Neural cell (in vitro differentiated cells): ENCODE data around the gene TGFBR3L. TPM values are rescaled to one million over a fixed set of nuclear protein-coding genes. Genes with fewer than 3 reads are reported as not detected.

Source experiments
- H2AFZ ChIP-seq: fragments of 200-600, 300-800 bp; sonication (generic), shearing (Covaris generic); 2 replicates; pipeline ENCODE4 v1.6.0; 2014; ENCODE audit warnings: low read depth, mild to moderate bottlenecking, antibody characterized with exemption, low read length, moderate library complexity
- H3F3A ChIP-seq: fragments of 200-600 bp; shearing (Covaris generic); 2 replicates; pipeline ENCODE4 v1.6.1; 2016; ENCODE audit warnings: mild to moderate bottlenecking, moderate library complexity, mixed read lengths, antibody characterized with exemption, low read length; ENCODE audit not compliant: insufficient read depth, poor library complexity, severe bottlenecking
- H3K27ac ChIP-seq: fragments of 200-600, 300-800 bp; sonication (generic), shearing (Covaris generic); 2 replicates; pipeline ENCODE4 v1.5.1; 2014; ENCODE audit warnings: mild to moderate bottlenecking, low read length, moderate library complexity
- H3K27me3 ChIP-seq: fragments of 300-800, 200-600 bp; sonication (generic), shearing (Covaris generic); 2 replicates; pipeline ENCODE4 v1.6.0; 2014; ENCODE audit warnings: mild to moderate bottlenecking, low read depth, low read length, moderate library complexity; ENCODE audit not compliant: insufficient read depth
- H3K36me3 ChIP-seq: fragments of 300-800, 200-600 bp; sonication (generic), shearing (Covaris generic); 2 replicates; pipeline ENCODE4 v1.5.1; 2014; ENCODE audit warnings: mild to moderate bottlenecking, antibody characterized with exemption, low read length, moderate library complexity; ENCODE audit not compliant: insufficient read depth
- H3K4me2 ChIP-seq: fragments of 300-800, 200-600 bp; sonication (generic), shearing (Covaris generic); 2 replicates; pipeline ENCODE4 v1.6.0; 2014; ENCODE audit warnings: mild to moderate bottlenecking, low read length
- H3K4me3 ChIP-seq: fragments of 300-800, 200-600 bp; sonication (generic), shearing (Covaris generic); 2 replicates; pipeline ENCODE4 v1.5.1; 2014; ENCODE audit warnings: mild to moderate bottlenecking, low read length, moderate library complexity
- H3K79me2 ChIP-seq: fragments of 200-600 bp; shearing (Covaris generic); replicated peaks from 2 replicates; pipeline ENCODE4 v1.6.0; 2014; ENCODE audit warnings: mild to moderate bottlenecking, low read length, moderate library complexity; ENCODE audit not compliant: insufficient read depth
- H3K9ac ChIP-seq: fragments of 300-800, 200-600 bp; sonication (generic), shearing (Covaris generic); 2 replicates; pipeline ENCODE4 v1.6.1; 2016; ENCODE audit warnings: mild to moderate bottlenecking, low read length, mixed read lengths
- H3K9me2 ChIP-seq: fragments of 200-600 bp; shearing (Covaris generic); 2 replicates; pipeline ENCODE4 v1.6.1; 2016; ENCODE audit warnings: mild to moderate bottlenecking, low read length, mixed read lengths; ENCODE audit not compliant: insufficient read depth
- H3K9me3 ChIP-seq: fragments of 200-600, 300-800 bp; sonication (generic), shearing (Covaris generic); 2 replicates; pipeline ENCODE4 v1.6.1; 2016; ENCODE audit warnings: mild to moderate bottlenecking, mixed run types, low read length, moderate library complexity, mixed read lengths
- H4K20me1 ChIP-seq: fragments of 200-600 bp; shearing (Covaris generic); 2 replicates; pipeline ENCODE4 v1.6.1; 2016; ENCODE audit warnings: mild to moderate bottlenecking, mixed run types; ENCODE audit not compliant: insufficient read depth
- EP300 ChIP-seq: fragments of 450-650 bp; conservative IDR thresholded peaks from 2 replicates; pipeline ENCODE4 v1.6.1; 2014; ENCODE audit warnings: antibody characterized with exemption, mild to moderate bottlenecking, moderate library complexity; ENCODE audit not compliant: poor library complexity, severe bottlenecking
- EZH2 ChIP-seq: fragments of 200-600, 300-800 bp; shearing (Covaris generic), sonication (generic); IDR thresholded peaks from 2 replicates; pipeline ENCODE4 v1.6.1; 2014; ENCODE audit warnings: antibody characterized with exemption, low read length, borderline replicate concordance, mild to moderate bottlenecking; ENCODE audit not compliant: insufficient read depth, poor library complexity, severe bottlenecking
- MXI1 ChIP-seq: fragments of 450-650 bp; conservative IDR thresholded peaks from 2 replicates; pipeline ENCODE4 v1.6.1; 2014; ENCODE audit warnings: antibody characterized with exemption, mild to moderate bottlenecking; ENCODE audit not compliant: poor library complexity, severe bottlenecking
- POLR2AphosphoS5 ChIP-seq: IDR thresholded peaks from 2 replicates; pipeline ENCODE4 v1.6.1; 2012
- RAD21 ChIP-seq: fragments of 450-650 bp; conservative IDR thresholded peaks from 2 replicates; pipeline ENCODE4 v1.6.1; 2014; ENCODE audit warnings: antibody characterized with exemption, mild to moderate bottlenecking, moderate library complexity
- SMC3 ChIP-seq: fragments of 450-650 bp; conservative IDR thresholded peaks from 2 replicates; pipeline ENCODE4 v1.6.1; 2014; ENCODE audit warnings: antibody characterized with exemption, mild to moderate bottlenecking, moderate library complexity; ENCODE audit not compliant: poor library complexity
- TAF1 ChIP-seq: IDR thresholded peaks from 2 replicates; pipeline ENCODE4 v1.6.1; 2012; ENCODE audit warnings: low read depth
- polyA plus RNA-seq: library from polyadenylated mRNA; depleted of rRNA; stranded (reverse); fragments of >200 nt; gene quantifications from 2 replicates; pipeline ENCODE4 v1.2.3, GENCODE V29; 2014
- TF ChIP-seq, protein P1 (sequence below): fragments of 450-650 bp; IDR thresholded peaks from 2 replicates; pipeline ENCODE4 v1.5.1; 2014; ENCODE audit warnings: antibody characterized with exemption, mild to moderate bottlenecking, moderate library complexity; ENCODE audit not compliant: poor library complexity, severe bottlenecking
- TF ChIP-seq, protein P2 (sequence below): IDR thresholded peaks from 2 replicates; pipeline ENCODE4 v1.6.1; 2012; ENCODE audit warnings: borderline replicate concordance

The TGFBR3L gene
- polyA plus RNA-seq, 1 donor from 2014 or later, result not detected

DNA sequence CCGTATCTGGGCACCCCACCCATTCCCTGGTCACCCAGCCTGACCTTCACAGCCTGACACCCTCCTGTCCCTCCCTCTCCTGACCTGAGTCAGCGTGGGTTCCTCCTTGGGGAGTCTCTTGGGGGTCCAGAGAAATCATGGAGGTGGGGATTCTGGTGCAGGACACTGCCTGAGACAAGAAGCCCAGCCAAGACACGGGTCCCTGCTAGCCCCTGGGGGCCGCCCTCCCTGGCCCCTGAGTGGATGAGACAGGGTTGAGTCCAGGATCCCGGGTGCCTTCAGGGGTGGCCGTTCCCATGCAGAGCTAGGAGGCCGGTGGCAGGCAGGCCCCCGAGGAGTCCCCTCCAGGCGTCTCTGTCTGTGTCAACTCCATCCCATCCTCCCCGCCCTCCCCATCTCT, 9.4 kb upstream of the TGFBR3L start:
- Histone ChIP-seq H3F3A (no peaks in the 10 kb centered on the region), H3K27me3 (no peaks in the 10 kb centered on the region), H3K36me3 (no peaks in the 10 kb centered on the region), H3K9me3 (no peaks in the 10 kb centered on the region), H3K9ac (peak overlapping the region; percentile 88), H3K27ac (no peak overlapping the region), H3K79me2 (peaks cover 22% of the 10 kb centered on the region), H4K20me1 (no peaks in the 10 kb centered on the region), H3K4me2 (no peak overlapping the region), H2AFZ (no peak overlapping the region), H3K4me3 (peak overlapping the region; percentile 95), H3K9me2 (no peaks in the 10 kb centered on the region)
- TF ChIP-seq POLR2AphosphoS5 (no peak), RAD21 (no peak), TAF1 (no peak), EZH2 (no peak), MXI1 (no peak), EP300 (no peak), SMC3 (no peak)
- TF ChIP-seq, protein P1, sequence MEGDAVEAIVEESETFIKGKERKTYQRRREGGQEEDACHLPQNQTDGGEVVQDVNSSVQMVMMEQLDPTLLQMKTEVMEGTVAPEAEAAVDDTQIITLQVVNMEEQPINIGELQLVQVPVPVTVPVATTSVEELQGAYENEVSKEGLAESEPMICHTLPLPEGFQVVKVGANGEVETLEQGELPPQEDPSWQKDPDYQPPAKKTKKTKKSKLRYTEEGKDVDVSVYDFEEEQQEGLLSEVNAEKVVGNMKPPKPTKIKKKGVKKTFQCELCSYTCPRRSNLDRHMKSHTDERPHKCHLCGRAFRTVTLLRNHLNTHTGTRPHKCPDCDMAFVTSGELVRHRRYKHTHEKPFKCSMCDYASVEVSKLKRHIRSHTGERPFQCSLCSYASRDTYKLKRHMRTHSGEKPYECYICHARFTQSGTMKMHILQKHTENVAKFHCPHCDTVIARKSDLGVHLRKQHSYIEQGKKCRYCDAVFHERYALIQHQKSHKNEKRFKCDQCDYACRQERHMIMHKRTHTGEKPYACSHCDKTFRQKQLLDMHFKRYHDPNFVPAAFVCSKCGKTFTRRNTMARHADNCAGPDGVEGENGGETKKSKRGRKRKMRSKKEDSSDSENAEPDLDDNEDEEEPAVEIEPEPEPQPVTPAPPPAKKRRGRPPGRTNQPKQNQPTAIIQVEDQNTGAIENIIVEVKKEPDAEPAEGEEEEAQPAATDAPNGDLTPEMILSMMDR, result no peak
- TF ChIP-seq, protein P2, sequence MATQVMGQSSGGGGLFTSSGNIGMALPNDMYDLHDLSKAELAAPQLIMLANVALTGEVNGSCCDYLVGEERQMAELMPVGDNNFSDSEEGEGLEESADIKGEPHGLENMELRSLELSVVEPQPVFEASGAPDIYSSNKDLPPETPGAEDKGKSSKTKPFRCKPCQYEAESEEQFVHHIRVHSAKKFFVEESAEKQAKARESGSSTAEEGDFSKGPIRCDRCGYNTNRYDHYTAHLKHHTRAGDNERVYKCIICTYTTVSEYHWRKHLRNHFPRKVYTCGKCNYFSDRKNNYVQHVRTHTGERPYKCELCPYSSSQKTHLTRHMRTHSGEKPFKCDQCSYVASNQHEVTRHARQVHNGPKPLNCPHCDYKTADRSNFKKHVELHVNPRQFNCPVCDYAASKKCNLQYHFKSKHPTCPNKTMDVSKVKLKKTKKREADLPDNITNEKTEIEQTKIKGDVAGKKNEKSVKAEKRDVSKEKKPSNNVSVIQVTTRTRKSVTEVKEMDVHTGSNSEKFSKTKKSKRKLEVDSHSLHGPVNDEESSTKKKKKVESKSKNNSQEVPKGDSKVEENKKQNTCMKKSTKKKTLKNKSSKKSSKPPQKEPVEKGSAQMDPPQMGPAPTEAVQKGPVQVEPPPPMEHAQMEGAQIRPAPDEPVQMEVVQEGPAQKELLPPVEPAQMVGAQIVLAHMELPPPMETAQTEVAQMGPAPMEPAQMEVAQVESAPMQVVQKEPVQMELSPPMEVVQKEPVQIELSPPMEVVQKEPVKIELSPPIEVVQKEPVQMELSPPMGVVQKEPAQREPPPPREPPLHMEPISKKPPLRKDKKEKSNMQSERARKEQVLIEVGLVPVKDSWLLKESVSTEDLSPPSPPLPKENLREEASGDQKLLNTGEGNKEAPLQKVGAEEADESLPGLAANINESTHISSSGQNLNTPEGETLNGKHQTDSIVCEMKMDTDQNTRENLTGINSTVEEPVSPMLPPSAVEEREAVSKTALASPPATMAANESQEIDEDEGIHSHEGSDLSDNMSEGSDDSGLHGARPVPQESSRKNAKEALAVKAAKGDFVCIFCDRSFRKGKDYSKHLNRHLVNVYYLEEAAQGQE, result no peak

DNA sequence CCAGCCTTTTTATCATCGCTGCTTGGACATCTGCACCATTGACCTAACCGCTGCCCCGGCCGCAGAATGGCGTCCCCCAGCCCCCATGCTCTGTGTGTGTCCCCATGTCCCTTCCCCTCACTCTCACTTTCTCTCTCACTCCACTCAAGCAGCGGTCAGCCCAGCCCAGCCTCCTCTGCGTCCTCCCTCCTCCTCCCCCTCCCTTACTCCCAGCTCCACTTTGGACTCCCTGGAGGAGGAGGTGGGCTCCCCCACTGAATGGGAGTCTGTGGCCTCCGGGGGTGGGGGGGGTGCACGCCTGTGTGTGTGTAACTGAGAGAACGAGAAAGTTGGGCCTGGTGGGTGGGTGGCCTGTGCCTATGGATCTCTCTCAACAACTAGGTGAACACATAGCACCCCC, 8.8 kb upstream of the TGFBR3L start:
- H3K79me2 ChIP-seq, result peaks cover 22% of the 10 kb centered on the region
- H3K9me3 ChIP-seq, result no peaks in the 10 kb centered on the region
- no peak for TF ChIP-seq TAF1
- TF ChIP-seq, protein P1, result no peak
- no peak for TF ChIP-seq RAD21
- TF ChIP-seq EZH2, result no peak
- TF ChIP-seq, protein P2, result no peak
- TF ChIP-seq EP300, result no peak
- TF ChIP-seq SMC3, result no peak
- TF ChIP-seq MXI1, result no peak
- TF ChIP-seq POLR2AphosphoS5, result no peak
- H3K36me3 ChIP-seq, result no peaks in the 10 kb centered on the region
- no peak overlapping the region for H2AFZ ChIP-seq
- H3K27me3 ChIP-seq, result no peaks in the 10 kb centered on the region
- H3K9me2 ChIP-seq, result no peaks in the 10 kb centered on the region
- no peaks in the 10 kb centered on the region for H3F3A ChIP-seq
- H3K4me3 ChIP-seq, result peak overlapping the region; percentile 95
- H3K9ac ChIP-seq, result no peak overlapping the region
- H3K27ac ChIP-seq, result no peak overlapping the region
- no peaks in the 10 kb centered on the region for H4K20me1 ChIP-seq
- H3K4me2 ChIP-seq, result no peak overlapping the region
